GM19438 (cell line): ENCODE measurements around the gene PROCA1.
"Not testable (repeated sequence)": the region's sequence is repeated elsewhere in the genome, so short reads cannot be mapped to it uniquely, and the experiment has no call there.

ENCODE experiments used
- ATAC-seq: cut with Tn5 transposase; IDR thresholded peaks from one replicate; pipeline ENCODE4 v1.9.1; 2021; ENCODE audit warnings: low read depth; ENCODE audit not compliant: unreplicated experiment

The PROCA1 gene

GRCh38 chr17:28726226-28726626 lies 14.5 kb upstream of the PROCA1 start, which contains the start of gene TLCD1:
Gene TLCD1 (minus strand): TSS chr17:28726233. CDS start chr17:28726097, 136 bp downstream.
- ATAC-seq = peak; percentile 3

GRCh38 chr17:28725660-28726225 lies 14.1 kb upstream of the PROCA1 start:
- peak; percentile 0 for ATAC-seq

GRCh38 chr17:28725166-28725659 lies 13.5 kb upstream of the PROCA1 start:
- ATAC-seq = no peak

GRCh38 chr17:28724500-28725165 lies 12.9 kb upstream of the PROCA1 start:
- no peak for ATAC-seq

GRCh38 chr17:28723836-28724499 lies 12.3 kb upstream of the PROCA1 start:
- not testable (repeated sequence) for ATAC-seq

GRCh38 chr17:28723159-28723835 lies 11.6 kb upstream of the PROCA1 start:
- ATAC-seq = no peak

GRCh38 chr17:28722417-28723158 lies 10.9 kb upstream of the PROCA1 start:
- no peak for ATAC-seq

GRCh38 chr17:28720997-28721329 lies 9.3 kb upstream of the PROCA1 start:
- ATAC-seq = not testable (repeated sequence)

GRCh38 chr17:28720247-28720996 lies 8.7 kb upstream of the PROCA1 start:
- no peak for ATAC-seq

- no peak for ATAC-seq
These were observed 7.3 kb upstream of the PROCA1 start for GRCh38 chr17:28719021-28719433.

GRCh38 chr17:28718333-28719020 lies 6.8 kb upstream of the PROCA1 start:
- no peak for ATAC-seq

- no peak for ATAC-seq
These were observed 6.1 kb upstream of the PROCA1 start, which contains the start of gene RAB34 for GRCh38 chr17:28717578-28718332. Gene RAB34 (minus strand): TSS chr17:28717868. CDS start chr17:28717266, 602 bp downstream.

GRCh38 chr17:28716740-28717577 lies 5.3 kb upstream of the PROCA1 start:
- no peak for ATAC-seq

- no peak for ATAC-seq
These were observed 3.5 kb upstream of the PROCA1 start for GRCh38 chr17:28715217-28715616.

- no peak for ATAC-seq
These were observed 2.6 kb upstream of the PROCA1 start for GRCh38 chr17:28714281-28714680.

GRCh38 chr17:28712705-28713415 lies 1.2 kb upstream of the PROCA1 start:
- ATAC-seq = no peak
